NCI-H146 (cell line): ENCODE data around the gene CPS1.
A peak's percentile ranks its signal among the peaks of the same experiment; 100 is the strongest.

ENCODE experiments used
- DNase-seq: peaks from one replicate; lab custom pipeline; 2025; lab: John Stamatoyannopoulos, UW

Gene CPS1

DNA sequence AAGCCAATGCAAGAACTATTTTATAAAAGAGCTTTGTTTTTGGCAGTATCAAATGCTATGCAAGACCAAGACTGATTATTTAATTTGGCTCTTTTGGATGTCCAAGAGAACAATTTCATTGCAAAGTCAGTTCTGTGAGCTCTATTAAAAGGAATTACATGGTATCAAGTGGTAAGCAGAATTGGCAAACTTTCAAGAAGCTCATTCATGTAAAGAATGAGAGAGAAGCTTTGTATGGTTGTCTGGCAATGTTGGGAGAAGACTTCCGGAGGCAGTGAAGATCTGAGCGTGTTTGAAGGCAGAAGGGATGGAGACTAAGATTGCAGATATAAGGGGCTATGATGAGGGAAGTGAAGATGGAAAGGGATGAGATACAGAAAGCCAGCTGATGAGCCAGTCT, 49.6 kb downstream of the CPS1 start:
- DNase-seq = no peak

DNA sequence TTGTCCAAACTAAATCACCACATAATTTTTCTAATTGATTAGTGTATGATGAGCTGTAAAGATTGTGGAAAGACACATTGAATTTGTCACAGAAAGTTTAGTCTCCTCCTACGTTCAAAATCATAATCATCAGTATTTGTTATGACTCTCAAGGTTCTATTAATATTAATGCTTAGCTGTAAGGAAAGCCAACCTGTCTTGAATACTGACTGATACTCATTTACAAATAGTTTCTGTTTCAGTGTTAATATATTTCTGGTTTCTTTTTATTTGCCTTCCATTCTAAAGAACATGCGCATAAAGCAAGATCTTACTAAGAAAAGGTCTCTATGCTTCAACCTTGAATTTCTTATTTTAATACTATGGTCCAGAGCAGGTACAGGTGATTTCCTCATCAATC, 55.1 kb downstream of the CPS1 start:
- DNase-seq = no peak

DNA sequence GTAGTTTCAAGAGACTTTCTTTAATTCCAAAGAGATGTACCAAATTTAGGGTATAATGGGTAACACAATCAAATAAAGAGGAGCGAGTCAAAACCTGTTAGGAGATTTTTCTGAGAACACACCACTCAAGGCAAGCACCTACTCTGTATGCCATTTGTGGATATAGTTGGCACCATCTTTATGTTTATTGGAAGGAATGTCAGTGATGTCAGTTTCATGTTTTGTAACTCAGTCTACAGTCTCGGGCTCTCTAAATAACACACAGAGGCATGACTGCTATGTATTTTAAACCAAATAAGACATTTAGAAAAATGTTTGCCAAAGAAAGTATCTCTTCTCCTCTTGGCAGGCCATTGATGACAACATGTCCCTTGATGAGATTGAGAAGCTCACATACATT, 59.7 kb downstream of the CPS1 start:
- DNase-seq = no peak

DNA sequence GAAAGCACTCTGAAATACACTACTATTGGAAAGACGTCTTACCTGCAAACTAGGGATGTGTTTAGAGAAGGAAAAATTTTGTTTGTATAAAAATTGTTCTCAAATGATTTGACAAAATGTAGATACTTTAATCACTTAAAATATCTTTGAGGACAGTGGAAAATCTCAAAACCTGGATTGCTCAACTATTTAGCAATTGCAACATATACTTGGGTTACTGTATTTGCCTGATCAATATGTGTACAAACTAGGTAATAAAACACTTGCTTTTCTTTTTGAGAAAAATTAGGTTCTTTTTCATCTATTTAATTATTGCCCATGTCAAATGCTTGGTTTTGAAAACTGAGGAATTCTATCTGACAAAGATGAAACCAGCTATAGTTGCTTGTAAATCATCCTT, 60.9 kb downstream of the CPS1 start:
- no peak for DNase-seq

DNA sequence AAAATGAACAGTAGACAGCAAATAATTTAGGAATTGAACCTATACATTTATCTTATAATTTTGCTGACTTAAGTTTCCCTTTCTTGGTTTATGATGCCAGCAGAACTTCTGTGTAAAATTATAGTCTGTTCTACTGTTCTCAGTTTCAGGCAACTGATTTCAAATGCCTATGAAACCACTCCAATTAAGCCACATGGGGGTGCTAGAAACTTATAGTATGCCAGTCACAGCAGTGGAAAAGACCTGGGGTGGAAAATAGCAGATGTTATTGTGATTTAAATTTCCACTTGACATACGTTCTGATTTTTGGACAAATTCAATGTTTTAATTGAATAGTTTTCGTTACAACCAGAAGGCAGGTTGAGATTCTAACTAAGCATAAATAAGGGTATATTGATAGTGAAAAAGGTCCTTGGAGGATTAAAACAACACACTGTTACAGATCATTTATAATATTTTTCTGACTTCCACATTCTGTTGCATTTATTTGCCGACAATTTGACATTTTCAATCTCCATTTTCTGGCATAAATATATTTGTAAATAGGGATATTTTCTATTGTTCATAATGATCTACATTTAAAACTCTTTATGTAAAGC, 61.4 kb downstream of the CPS1 start:
- DNase-seq = peak; percentile 79

DNA sequence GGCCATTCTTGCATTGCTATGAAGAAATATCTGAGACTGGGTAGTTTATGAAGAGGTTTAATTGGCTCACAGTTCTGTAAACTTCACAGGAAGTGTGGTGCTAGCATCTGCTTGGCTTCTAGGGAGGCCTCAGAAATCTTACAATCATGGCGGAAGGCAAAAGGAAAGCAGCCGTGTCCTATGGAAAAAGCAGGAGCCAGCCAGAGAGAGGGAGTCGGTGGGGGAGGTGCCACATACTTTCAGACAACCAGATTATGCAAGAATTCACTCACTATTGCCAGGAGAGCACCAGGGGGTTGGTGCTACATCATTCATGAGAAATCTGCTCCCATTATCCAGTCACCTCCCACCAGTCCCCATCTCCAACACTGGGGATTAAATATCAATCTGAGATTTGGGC, 64.1 kb downstream of the CPS1 start:
- DNase-seq = no peak

DNA sequence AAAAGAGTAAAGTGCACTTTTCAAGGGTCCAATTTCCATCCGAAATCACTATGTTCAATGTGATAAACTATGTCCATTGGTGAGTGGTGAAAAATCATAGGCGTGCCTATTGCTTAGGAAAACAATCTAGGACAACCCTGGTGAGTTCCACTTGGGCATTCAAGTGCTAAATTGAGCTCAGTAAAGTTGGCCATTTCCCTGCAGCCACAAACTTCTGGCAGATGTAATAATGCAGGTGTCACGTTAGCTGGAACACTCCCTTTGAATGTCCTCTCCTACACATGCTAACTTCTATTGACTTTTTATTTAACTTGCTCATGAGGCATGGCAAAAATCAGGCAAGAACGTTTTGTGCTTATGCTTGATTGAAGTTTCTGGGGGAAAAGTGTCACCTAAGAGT, 67.1 kb downstream of the CPS1 start:
- DNase-seq = no peak

DNA sequence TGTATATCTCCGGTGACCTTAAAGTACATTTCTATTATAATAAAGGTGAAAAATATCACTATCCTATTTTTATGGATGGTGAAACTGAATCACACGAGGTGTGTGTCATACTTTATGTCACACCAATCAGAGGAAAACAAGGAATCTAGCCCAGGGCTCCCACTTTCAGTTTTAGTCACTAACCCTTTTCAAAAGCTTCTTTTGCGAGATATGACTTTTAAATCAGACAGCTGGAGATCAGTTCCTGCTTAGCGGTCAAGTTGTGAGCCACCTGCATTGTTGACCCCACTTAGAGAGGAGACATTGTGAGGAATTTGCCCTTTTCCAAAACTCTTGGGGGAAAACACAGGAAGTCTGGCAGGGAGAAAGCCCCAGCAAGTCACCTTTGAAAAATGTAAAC, 70.5 kb downstream of the CPS1 start:
- DNase-seq = no peak

DNA sequence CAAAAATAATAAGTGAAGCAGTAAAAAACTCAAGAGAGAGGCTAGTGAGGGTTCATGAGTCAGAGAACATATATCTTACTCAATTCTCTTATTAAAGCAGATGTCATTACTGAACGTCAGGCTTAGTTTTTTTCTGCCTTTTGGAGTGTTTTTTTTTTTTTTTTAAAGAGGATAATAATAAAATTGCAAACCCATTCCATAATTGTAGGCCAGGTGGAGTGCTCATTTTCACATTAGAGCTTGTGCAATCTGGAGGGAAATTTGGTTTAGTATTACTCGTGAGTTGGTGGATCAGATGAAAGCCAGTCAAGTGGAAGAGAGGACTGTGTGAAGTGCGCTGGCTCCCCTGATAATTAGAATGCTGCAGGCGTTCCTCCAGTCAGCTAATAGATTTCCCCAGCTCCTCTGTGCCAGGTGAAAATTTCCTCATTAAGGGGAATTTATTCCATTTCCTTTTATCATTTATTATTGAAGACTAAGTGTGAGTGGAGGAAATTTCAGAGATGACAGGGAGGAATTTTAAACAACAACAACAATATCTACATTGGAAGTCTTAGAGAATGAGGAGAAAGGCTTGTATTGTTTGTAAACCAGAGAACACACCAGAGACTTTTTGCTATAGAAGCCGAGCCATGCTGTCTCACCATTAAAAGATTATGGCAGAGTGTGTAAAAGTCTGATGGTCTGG, 74.6 kb downstream of the CPS1 start:
- DNase-seq = peak; percentile 85

DNA sequence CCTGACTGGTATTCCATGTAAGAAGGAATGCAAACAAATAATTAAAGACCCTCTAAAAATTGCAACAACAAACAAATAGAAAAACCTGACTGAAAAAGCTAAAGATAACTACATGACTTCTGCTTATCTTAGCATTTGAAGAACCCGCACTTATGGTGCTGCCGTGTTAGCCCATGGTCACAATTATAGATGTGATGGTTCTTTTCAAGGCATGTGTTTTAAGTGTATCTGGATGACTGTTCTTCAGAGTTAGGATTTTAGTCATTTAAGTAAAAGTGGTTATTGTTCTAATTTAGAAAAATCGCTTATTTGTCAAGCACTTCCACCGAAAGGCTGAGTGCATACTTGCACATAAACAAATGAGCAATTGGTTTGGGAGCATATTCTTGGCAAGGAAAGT, 77.3 kb downstream of the CPS1 start:
- no peak for DNase-seq

DNA sequence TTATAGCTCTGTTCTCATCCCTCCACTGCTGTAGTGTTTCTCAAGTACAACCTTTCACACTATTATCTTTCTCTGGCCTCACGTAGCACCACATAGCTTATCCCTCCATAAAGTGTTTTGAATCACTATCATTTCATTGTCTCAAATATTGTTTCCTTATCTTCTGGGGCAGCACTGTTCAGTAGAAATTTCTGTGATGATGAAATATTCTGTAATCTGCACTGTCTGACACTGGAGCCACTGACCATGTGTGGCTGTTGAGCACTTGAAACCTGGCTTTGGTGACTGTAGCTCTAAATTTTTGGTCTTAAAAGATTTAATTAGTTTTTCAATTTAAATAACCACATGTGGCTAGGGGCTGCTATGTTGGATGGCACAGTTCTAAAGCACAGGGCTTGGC, 78.9 kb downstream of the CPS1 start:
- no peak for DNase-seq

DNA sequence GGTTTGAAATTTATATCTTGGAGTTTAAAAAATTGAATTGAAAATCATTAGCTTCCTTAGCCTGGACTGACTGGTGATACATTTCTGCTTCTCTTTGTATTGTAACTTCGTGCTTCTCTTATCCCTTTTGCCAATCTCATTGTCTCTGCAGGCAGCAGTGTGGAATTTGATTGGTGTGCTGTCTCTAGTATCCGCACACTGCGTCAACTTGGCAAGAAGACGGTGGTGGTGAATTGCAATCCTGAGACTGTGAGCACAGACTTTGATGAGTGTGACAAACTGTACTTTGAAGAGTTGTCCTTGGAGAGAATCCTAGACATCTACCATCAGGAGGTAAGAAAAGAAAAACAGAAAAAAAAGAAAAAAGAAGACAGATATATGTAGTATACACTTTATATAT, 85.9 kb downstream of the CPS1 start:
- no peak for DNase-seq

DNA sequence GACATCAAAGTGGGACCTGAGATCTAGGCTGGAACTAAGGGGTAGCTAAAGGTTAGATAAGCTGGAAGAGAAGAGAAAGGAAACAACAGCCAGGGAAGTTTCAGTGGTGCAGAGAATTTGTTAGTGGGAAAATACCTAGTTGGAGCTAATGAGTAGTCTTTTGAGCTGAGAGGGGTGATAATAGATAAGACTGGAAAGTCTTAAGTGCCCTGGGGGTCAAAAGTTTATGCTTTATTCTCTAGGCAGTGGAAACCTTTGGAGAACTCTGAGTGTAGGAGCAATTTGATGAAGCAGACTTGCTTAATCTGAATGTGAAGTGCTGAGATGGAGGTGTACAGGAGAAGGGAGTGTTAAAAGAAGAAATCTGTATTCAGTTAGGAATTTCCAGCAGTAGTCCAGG, 90.8 kb downstream of the CPS1 start:
- no peak for DNase-seq

DNA sequence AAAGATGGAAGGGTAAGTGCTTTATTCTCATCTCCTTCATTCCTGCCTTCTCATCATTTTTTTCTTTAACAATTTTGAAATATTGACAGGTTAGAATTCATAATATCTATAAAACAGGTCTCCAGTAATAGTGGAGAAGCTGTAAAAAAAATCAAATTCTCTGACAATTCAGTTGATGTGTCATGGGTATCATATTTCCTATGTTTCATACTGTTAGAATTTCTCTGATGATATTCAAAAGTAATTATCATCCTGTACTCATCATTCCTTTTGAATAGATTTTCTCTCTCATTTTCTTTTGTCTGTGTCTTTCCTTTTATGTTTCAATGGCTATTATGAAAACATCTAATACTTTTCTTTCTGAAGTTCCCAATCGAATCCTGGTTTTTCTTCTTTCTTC, 97.7 kb downstream of the CPS1 start:
- no peak for DNase-seq

DNA sequence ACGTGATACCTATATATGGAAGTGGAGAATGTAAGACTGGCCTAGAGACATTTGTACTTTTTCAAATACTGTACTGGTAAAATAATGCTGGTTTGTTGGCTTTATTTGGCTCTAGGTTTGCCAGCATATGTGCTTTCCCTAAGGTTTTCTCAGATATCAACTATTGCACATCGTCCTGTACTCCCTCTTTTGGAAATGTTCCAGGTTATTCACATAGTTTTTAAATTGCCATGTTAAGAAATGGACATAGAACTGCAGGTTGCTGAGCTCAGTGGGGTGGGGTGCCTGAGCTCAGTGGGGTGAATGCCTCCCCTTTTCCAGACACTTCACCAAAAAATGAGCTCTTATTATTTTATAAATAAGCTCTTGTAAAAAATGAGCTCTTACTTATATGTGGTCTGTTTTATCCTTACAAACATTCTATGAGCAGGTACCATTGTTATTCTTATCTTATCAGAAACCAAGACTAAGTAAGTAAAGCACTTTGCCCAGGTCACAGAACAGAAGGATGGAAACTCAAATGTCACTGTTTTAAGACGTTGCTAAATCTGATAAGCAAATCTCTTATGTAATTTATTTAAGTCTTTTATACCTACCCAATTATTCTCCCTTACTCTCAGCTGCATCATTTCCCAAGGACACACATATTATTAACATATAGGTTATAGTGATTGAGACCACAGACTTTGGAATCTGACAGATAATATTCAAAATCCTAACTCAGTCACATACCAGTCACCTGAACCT, 99.0 kb downstream of the CPS1 start:
- DNase-seq = no peak

DNA sequence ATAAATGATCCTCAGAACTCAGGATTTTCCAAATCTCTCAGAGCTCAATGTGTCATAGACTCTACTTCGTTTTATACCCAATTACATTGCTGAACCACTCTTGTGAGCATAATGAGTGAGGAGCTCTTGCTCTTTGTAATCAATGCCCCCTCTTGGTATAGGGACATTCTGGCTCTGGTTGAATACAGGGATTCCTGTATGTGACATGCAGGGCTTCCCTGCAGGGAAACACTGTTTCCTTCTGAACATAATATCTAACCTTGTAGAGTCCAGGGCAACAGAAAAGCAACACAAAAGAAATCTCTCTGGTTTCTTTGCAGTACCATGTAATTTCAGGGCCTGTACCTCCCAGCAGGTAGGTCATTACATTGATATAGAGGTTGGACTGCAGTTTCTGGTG, 101.5 kb downstream of the CPS1 start:
- DNase-seq = no peak

DNA sequence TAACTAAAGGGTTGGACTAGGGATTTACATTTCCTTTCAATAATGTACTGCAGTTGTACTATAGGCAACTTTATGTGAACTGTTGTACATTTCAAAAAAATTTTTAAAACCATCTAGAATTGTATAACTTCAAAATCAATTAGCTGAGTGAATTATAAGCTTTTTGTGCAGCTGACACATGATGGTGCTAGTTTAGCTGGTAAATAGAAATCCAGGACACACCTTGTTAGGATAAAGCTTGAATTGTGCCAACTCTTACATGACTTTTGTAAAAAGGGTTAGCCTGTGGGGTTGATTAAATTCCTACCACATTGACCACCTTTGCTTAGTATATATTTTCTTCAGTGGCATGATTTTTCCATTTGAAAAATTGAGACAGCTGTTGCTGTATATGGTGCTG, 104.4 kb downstream of the CPS1 start:
- no peak for DNase-seq

DNA sequence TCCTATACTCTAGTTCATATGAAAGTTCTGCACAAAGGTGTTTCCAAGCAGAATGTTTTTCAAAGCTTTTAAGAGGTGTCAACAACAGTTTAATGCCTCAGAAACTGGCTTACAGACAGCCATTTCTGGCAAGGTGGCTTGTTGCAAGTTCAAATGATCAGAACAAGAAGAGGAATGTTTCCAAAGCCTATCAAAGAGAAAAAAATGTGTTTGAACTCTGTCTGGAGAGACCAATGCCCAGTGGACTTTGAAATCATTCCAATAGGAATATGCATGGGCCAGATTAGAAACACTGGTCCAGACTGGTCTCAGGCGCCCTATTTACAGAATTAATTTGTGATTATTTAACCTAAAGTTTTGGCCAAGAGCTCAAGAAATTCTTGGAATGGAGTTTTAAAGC, 106.2 kb downstream of the CPS1 start:
- no peak for DNase-seq

DNA sequence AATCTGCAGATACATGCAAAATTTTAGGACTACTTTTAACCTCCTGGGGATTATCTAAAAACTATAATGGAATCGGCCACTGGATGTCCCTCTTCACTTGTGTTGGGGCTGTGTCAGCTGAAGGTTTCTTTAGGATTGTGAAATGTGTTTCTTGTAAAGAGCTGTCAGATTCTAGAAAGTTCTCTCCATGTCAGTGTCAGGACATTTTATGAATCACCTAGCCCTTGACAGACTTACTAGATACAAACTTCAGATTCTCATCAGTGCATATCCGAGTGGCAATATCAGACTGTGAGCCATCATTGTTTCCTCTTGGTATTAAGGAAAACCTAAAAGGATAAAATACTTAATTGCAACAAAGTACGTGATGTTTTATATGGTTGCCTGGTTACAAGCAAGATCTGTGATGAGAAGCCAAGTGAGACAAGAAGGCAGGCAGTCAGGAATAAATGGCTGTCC, 107.3 kb downstream of the CPS1 start:
- peak; percentile 35 for DNase-seq

DNA sequence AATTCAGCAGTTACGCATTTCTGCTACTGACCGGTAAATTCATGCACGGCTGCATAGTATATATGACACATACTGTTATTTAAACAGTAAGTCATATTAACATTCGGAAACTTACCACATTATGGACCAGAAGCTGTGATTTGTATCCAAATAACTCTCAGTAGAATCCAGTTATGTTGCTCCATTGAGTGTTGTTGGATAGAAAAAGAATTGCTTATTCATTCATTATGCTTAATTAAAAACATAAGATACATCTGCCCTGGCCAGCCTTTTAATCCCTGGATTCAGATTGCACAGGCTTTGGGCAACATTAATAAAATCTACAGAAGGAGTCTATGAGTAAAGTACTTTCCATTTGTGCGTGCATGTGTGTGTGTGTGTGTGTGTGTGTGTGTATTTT, 111.3 kb downstream of the CPS1 start:
- no peak for DNase-seq

DNA sequence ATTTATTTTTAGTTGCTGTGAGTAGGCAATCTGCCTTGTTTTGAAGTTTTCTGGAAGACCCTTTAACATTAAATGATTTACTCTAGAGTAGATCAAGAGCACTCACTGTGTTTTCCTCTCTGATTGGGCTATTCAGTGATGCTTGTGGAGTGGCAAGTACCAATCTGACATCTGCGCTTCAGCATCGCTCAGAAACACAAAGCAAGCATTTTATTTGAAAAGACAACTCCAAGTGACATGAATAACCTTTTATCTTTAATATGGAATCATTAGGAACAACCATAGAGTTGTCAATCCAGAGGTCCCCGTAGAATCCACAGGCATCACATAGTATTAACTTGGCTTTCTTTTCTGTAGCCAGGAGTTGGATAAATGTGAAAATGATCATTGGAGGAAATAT, 114.7 kb downstream of the CPS1 start:
- DNase-seq = no peak

DNA sequence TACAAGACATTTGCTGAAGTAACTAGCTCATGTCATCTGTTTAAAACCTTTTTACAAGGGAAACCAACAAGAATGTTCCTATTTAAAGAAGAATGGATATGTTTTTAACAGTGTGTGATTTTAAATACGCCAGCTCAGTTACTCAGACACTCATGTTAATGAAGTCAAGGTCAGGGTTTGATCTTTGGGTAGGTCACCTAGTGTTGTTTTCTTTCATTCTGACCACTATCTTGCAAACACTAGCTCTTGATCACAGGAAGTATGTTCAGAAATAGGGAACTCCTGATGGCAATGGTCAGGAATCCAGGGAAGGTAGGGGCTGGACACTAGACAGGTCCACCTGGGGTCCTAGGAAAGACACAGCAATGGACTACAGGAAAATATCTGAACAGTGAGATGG, 116.7 kb downstream of the CPS1 start:
- DNase-seq = no peak

DNA sequence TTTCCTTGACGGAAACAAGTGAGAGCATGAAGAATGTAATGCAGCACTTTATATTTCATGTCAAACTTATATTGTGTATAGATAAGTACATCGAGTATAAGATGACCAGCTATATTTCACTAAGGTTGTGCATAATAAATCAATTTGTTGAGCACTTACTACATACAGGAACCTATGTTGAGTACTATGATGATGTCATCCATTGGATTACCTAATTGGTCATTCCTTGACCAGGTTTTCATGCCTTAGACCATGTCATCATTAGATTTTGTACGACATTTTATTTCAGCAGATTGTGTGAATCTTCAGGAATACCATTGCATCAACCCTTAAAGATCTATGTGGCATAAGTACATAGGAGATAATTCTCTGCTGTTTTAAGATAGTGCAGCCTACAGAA, 119.7 kb downstream of the CPS1 start:
- DNase-seq = no peak

DNA sequence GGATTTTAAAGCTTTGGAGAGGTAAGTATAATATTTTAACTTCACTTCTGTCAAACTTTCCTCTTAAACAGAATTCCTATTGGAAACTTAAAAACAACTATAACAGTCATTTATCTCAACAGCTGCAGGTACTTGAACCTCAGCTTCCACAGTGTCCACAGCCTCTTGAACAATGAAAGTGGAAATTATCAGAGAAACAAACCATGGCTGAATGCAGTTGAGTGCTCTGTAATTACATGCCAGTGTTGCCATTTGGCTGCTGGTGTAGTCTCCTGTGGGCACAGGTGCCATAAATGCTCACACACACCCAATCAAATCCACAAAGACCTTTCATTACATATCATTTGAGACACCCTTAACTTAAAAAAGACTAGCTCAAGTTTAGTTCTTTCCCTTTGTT, 125.1 kb downstream of the CPS1 start:
- DNase-seq = peak; percentile 81
